GM20000 (cell line): ENCODE data around the gene COLEC12.

Source experiments
- DNase-seq: peaks from one replicate; pipeline ENCODE4 v3.0.0; 2012; ENCODE audit warnings: low spot score
- TF ChIP-seq, protein P1 (sequence below): IDR thresholded peaks from 2 replicates; pipeline ENCODE4 v1.5.1; 2012; ENCODE audit warnings: mild to moderate bottlenecking, control low read depth; ENCODE audit errors: extremely low read depth, missing control alignments

The COLEC12 gene

DNA sequence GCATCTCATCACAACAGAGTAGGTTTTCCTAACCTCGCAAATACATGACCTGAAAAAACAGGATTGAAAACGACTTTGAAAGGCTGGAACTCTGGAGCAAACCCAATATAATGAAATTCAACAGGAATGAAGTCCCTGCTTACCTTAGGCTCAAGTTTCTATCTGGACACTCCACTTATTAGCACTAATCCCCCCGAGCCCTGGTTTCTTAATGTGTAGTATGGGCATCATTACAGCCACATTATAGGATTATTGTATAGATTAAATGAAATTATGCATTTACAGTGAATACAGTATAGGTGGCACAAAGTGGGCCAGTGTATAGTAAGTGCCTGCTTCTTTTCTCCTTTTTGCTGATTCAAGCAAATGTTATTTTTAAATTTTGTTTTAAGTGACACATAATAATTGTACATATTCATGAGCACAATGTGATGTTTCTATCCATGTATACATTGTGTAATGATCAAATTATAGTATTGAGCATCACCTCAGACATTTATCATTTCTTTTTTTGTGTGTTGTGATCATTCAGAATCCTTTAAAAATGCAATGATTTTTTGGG, 118.0 kb downstream of the COLEC12 start:
- TF ChIP-seq, protein P1, sequence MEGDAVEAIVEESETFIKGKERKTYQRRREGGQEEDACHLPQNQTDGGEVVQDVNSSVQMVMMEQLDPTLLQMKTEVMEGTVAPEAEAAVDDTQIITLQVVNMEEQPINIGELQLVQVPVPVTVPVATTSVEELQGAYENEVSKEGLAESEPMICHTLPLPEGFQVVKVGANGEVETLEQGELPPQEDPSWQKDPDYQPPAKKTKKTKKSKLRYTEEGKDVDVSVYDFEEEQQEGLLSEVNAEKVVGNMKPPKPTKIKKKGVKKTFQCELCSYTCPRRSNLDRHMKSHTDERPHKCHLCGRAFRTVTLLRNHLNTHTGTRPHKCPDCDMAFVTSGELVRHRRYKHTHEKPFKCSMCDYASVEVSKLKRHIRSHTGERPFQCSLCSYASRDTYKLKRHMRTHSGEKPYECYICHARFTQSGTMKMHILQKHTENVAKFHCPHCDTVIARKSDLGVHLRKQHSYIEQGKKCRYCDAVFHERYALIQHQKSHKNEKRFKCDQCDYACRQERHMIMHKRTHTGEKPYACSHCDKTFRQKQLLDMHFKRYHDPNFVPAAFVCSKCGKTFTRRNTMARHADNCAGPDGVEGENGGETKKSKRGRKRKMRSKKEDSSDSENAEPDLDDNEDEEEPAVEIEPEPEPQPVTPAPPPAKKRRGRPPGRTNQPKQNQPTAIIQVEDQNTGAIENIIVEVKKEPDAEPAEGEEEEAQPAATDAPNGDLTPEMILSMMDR = no peak
- DNase-seq = no peak

DNA sequence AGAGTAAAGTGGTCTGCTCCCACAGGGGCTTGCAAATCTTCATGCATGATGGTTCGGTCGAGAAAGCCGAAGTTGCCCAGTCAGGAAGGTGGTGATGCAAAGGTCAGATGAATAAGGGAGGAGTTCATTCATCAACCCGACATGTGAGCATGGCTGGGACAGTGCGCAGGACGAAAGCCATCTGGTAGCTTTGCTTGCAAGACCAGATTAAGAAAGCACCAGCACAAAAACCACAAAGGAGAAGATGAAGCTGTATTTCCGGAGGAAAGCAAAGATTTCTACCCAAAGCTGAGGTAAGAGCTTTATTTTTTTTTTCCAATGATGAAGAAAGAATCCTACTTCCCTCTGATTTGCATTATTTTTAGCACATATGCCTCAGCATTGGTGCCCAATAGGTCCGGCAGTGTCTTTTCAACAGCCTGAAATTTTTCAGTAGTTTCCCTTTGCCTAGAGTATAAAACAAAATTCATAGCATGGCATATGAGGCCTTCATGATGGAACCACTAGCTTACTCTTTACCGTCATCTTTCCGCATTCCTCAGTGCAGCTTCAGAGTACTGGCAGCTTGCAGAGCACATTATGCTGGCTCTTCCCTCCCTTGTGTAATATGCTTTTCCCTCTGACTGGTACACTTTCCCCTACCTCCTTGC, 120.7 kb downstream of the COLEC12 start:
- TF ChIP-seq, protein P1 = no peak
- DNase-seq = no peak

DNA sequence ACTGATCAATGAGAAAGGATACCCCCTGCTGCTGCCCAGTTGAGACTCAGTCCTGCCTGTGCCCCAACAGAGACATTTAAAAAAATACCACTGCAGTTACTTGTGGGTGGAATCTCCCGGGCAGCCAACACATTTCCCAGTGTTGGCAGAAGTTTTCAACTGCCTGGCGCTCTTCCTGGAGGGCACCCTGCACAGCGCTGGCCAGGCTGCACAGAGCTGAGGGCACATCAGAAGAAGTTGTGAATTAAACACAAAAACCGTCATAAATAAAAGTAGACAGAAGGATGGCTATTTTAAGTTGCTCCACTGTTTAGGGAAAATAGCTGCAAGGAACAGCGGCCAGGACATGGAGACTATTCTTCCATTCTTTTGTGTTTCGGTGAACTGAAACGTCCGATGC, 122.4 kb downstream of the COLEC12 start:
- DNase-seq = no peak
- TF ChIP-seq, protein P1 = no peak

DNA sequence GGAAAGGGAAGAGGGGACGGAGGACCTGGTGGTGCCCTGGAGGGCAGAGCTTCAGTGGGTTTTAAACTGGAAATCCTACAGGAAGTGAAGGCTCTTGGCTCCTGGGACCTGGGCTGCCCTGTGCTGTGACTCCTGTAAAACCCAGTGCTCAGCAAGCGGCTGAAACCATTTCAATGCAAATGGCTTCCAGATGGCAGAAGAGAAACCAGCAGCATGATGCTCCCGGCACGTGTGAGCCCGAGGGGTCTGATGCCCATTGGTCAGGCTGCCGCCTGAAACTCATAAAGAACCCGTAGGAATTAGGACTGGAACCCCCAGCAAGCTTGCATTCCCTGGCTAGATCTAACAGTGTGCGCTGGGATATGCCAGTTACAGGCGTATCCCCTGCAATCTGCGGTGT, 123.4 kb downstream of the COLEC12 start:
- no peak for DNase-seq
- TF ChIP-seq, protein P1 = no peak

- TF ChIP-seq, protein P1 = no peak
- DNase-seq = no peak
These were observed 124.2 kb downstream of the COLEC12 start for GRCh38 chr18:376311-376710.

GRCh38 chr18:374721-375168, 125.8 kb downstream of the COLEC12 start:
- TF ChIP-seq, protein P1 = no peak
- DNase-seq = no peak

GRCh38 chr18:373780-374179, 126.7 kb downstream of the COLEC12 start:
- no peak for DNase-seq
- TF ChIP-seq, protein P1 = no peak
